Stimulated activated CD4-positive, alpha-beta T cell treated with anti-CD3 and anti-CD28 coated beads, Interleukin-1b, Interleukin-23, amount 100 ng/mL, for 1 hour (primary cell): ENCODE data around the gene SLC35A4.
"Not testable (repeated sequence)": the region's sequence is repeated elsewhere in the genome, so short reads cannot be mapped to it uniquely, and the experiment has no call there.

Source experiments
- DNase-seq, 2 donors: peaks; one replicate each; pipeline ENCODE4 v3.0.0-alpha.2; 2020; ENCODE audit warnings: low read depth in 2 of 2

SLC35A4 gene

GRCh38 chr5:140558542-140558941, 6.1 kb upstream of the SLC35A4 start:
- DNase-seq = no peak

GRCh38 chr5:140560227-140560626, 4.4 kb upstream of the SLC35A4 start:
- no peak for DNase-seq

DNA sequence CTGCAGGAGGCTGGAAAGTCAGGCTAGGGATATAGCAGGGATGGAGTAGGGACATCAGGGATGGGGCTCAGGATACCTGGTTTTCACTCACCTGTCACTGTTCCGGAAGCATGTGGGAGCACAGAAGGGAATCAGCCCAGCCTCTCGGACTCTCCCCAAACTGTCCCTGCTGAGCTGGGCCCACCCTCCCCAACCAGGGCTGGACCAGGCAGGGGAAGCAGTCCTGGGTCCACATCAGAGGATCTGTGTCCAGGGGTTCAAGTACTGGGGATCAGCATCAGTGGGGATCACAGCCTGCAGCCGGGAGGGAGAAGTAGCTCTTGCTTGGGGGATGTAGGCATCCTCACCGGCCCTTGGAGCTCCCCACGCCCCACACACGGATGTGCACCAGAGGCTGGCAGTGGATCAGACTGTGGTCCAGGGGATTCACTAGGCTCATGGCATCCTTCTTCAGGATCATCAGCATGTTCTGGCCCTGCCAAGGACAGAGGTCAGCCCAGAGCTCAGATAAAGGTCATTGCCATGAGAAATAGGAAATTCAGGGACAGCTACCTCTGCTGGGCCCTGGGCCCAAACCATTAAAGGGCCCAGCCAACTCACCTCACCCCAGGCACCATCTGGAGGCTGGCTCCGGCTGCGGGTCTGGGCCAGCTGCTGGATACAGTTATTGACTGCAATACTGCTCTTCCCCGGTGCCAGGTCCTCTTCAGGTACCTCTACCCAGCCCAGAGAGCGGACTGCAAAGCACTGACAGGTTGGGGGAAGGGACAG, 2.7 kb upstream of the SLC35A4 start:
- no peak for DNase-seq

GRCh38 chr5:140563596-140563995, 1.0 kb upstream of the SLC35A4 start:
- no peak for DNase-seq

GRCh38 chr5:140565024-140565779, 574 bp downstream of the SLC35A4 start:
- no peak for DNase-seq

DNA sequence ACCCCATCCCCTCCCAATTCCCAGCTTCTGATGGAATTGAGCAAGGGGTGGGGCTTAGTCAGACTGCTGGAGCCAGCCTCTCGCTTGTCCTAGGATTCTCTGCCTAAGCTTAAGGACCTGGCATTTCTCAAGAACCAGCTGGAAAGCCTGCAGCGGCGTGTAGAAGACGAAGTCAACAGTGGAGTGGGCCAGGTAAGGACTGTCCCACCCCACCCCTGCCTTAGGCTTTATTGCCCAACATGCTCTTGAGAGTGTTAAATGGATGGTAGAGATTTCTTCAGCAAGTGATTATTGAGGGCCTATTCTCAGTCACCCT, 1.1 kb downstream of the SLC35A4 start:
- no peak for DNase-seq

DNA sequence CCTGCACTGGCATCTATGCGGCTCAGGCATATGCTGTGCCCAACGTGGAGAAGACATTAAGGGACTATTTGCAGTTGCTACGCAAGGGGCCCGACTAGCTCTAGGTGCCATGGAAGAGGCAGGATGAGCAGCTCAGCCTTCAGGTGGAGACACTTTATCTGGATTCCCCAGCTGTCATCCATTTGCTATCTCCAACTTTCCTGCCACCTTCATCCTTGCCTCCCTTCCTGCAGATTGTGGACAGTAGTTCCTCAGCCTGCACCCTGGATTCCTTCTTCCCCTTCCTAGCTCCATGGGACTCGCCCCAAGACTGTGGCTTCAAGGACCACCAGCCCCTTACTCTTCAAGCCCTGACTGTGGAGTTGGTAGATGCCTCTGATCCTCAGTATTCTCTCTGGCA, 2.0 kb downstream of the SLC35A4 start:
- no peak for DNase-seq

GRCh38 chr5:140567136-140567818, 2.6 kb downstream of the SLC35A4 start:
- DNase-seq = no peak

DNA sequence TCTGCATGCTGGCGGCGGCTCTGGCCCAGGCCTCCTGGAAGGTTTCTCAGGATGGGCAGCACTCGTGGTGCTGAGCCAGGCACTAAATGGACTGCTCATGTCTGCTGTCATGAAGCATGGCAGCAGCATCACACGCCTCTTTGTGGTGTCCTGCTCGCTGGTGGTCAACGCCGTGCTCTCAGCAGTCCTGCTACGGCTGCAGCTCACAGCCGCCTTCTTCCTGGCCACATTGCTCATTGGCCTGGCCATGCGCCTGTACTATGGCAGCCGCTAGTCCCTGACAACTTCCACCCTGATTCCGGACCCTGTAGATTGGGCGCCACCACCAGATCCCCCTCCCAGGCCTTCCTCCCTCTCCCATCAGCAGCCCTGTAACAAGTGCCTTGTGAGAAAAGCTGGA, 3.2 kb downstream of the SLC35A4 start:
- DNase-seq = no peak

GRCh38 chr5:140568443-140569063, 3.9 kb downstream of the SLC35A4 start:
- DNase-seq = no peak

GRCh38 chr5:140569197-140569596, 4.6 kb downstream of the SLC35A4 start:
- DNase-seq = no peak

DNA sequence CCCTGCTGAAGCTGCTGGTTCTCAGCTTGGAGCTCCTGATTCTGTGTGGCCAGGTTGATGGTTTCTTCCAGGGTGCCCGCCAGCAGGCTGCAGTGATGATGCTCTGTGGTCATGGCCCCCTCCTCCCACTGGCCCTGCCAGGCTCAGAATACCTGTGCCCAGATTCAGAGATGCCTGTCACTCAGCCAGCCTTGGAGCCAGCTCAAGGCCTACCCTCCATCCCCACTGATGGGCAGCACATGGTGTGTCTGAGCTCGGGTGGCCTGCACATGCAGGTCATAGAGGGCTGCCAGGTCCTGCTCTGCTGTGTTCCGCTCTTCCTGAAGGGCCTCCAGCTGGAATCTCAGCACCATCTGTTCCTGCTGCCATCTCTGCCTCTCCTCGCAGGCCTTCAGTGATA, 5.4 kb downstream of the SLC35A4 start:
- no peak for DNase-seq

GRCh38 chr5:140570488-140570887, 5.9 kb downstream of the SLC35A4 start:
- DNase-seq = no peak

- DNase-seq = no peak
Observed at GRCh38 chr5:140571105-140571504, 6.5 kb downstream of the SLC35A4 start.

GRCh38 chr5:140573683-140574082, 9.1 kb downstream of the SLC35A4 start:
- DNase-seq = no peak

DNA sequence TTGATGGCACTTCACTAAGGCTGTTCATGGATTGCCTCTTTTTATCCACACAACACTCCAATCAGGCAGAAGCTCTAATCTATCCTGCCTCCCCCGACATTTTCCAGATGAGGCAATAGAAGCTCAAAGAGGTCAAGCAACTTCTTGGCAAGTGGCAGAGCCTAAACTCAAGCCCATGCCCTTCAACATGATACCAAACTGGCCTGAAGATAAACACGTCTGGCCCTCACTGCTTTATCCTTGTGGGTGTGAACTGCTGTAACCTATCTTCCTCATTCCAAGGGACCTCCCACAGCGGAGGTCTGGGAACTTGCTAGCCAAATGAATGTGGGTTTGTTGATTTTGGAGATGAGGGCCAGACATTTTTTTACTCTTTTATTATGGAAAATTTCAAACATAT, 9.5 kb downstream of the SLC35A4 start:
- no peak for DNase-seq

DNA sequence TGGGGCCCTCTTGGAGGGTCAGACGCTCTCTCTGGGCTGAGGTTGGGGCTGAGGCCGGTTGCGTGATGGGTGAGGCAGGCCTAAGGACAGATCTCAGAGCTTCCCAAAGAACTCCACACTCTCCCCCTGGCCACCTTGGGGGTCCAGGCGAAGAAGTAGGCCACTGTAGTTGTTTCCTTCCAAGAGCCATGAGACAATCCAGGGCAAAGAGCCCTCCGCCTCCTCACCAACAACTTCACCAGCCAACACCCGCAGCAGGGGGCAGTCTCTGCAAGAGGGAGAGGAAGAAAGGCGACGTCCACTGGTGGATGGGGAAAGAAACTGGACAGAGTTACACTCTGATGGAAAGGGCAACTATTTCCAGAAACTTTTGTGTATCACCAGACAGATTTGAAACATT, 10.7 kb downstream of the SLC35A4 start:
- no peak for DNase-seq

DNA sequence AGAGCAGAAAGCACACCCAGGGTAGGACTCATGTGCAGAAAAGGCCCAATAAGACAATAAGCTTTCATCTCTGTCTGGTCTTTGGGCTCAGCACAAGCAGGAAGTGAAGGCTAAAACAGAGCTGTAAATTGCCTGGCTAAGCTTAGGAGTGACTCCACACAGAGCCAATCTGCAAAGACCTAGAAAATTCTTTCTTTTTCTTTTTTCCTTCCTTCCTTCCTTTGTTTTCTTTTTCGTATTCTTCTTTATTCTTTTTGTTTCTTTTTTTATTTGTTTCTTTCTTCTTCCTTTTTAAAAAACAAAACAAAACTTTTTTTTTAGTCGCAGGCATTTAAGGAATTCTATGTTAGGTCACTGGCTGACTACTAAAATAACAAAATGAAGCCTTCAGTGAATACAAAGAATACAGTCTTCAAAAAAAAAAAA, 12.2 kb downstream of the SLC35A4 start:
- no peak for DNase-seq

- not testable (repeated sequence) for DNase-seq
Observed at GRCh38 chr5:140579188-140579747, 14.6 kb downstream of the SLC35A4 start.

DNA sequence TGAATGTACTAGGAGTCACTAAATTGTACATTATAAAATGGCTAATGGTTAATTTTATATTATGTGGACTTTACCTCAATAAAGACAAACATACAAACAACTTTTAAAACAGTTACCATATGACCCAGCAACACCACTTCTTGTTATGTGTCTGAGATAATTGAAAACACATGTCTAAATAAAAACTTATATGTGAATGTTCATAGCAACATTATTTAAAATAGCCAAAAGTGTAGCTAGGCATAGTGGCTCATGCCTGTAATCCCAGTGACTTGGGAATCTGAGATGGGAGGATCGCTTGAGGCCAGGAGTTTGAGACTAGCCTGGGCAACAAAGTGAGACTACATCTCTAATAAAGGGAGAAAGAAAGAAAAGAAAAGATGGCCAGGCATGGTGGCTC, 22.9 kb downstream of the SLC35A4 start:
- no peak for DNase-seq

GRCh38 chr5:140588311-140589070, 23.9 kb downstream of the SLC35A4 start:
- DNase-seq = no peak
